NCI-H2107 treated with DMSO at 0.1 percent for 48 hours (cell line): ENCODE measurements around the gene ZPBP.

ENCODE experiments used
- DNase-seq: peaks from one replicate; lab custom pipeline; 2025; ENCODE audit not compliant: unreplicated experiment; lab: John Stamatoyannopoulos, UW

ZPBP gene, protein sequence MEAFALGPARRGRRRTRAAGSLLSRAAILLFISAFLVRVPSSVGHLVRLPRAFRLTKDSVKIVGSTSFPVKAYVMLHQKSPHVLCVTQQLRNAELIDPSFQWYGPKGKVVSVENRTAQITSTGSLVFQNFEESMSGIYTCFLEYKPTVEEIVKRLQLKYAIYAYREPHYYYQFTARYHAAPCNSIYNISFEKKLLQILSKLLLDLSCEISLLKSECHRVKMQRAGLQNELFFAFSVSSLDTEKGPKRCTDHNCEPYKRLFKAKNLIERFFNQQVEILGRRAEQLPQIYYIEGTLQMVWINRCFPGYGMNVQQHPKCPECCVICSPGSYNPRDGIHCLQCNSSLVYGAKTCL

DNA sequence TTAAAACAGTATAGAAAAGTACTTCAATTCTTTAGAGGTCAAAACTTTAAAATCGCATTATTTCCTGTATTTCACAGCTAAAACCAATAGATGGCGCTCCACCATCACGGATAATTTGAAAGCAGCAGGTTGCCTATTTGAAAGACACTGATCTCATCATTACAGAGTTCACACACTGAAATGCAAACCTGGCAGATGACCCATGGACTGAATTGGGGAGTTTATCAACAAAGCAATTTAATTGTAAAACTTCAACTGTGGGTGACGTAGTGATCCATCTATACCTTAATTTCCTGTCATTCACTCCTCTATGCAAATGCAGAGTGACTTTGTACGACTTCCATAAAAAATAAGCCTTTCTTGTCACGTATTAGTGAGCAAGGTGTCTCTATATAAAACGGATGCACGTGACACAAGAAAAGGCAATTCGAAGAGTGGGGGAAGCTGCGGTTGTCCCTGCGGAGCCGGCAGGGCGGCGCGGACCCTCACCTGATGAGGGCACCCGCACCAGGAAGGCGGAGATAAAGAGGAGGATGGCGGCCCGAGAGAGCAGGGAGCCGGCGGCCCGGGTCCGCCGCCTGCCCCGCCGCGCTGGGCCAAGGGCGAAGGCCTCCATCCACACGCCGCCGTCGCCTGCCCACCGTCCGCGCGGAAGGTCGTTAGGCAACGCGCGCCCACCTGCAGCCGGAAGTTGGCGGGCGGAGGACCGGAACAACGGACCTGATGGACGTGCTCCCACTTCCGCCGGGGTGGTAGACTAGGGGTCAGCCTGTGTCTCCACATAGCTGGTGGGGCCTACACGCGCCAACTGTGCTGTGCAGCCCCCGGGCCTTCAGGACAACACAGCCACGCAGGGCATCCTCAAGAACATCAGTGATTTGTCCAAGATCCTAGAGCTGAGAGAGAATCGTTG is at the start of gene ZPBP:
Gene ZPBP, minus strand, starts transcription at position 668 of the 913 bp plus-strand sequence. Its CDS starts 52 bp downstream, at position 616.
- peak; percentile 35 for DNase-seq

DNA sequence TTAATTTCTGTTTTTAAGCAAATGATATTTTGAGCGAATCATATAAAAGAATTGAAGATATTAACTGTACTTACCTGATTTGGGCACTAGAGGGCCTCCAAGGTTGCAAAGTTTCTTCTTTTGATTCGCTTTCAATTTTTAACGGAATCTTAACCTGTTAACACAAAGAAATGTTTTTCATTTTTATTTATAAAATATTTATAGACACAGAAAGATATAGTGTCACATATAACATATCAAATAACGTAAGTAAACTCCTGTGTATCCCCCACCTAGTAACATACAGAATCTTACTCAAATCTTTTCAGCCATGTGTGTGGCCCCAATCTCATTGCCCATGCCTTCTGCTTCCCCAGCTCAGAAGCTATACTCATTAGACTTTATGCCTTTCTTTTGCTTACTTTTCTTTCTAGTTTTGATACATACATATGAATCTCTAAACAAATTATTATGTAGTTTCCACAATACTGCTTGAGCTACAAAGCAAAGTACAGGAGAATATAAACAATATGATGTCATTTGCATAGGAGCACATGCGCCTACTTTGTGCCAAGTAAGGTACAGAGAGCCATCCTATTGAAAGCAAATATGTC is 49.5 kb upstream of the ZPBP start:
- DNase-seq, result peak; percentile 28

DNA sequence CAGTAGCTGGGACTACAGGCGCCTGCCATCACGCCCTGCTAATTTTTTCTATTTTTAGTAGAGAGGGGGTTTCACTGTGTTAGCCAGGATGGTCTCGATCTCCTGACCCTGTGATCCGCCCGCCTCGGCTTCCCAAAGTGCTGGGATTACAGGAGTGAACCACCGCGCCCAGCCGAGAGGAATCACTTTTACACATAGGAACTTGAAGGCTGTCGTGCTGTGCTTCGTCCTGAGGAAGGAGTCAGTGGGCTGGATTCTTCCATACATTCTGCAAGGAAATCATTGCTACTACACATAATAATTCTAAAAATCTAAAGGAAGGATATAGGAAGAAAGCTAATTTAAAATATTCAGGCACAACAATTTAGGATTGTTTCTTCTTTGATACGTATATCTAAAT is 48.8 kb upstream of the ZPBP start:
- no peak for DNase-seq

DNA sequence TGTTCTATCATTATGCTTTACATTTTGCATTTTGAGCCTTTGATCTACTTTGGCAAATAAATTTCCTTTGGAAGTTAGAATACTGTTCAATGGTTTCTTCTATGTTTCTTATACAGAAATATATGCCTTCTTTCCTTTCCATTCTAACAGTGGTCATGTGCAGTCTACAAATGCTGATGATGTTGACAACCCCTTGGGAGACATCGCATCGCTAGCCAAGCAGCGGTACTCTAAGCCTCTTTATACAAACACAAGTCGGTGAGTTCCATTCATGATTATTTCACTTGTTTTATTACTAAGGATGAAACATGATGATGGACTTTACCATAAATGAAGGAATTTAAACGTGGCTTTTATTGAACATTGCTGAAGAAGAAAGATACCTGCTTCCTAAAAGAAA is 48.1 kb upstream of the ZPBP start:
- no peak for DNase-seq

GRCh38 chr7:50140688-50141087 is 47.6 kb upstream of the ZPBP start:
- DNase-seq, result no peak

GRCh38 chr7:50138101-50138500 is 45.1 kb upstream of the ZPBP start:
- no peak for DNase-seq

DNA sequence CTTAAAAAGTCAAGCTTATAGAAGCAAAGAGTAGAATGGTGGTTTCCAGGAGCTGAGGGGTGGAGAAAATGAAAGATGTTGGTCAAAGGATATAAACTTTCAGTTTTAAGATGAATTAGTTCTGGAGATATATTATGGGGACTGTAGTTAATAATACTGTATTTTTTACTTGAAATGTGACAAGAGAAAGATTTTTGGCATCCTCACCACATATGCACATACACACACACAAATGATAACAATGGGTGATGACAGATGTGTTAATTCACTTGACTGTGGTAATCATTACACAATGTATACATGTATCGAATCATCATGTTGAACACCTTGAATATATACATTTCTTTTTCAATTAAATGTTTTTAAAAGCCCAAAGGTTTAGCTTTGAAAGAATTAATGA is 32.7 kb upstream of the ZPBP start:
- DNase-seq, result no peak

GRCh38 chr7:50121286-50121685 is 28.2 kb upstream of the ZPBP start:
- no peak for DNase-seq

- no peak for DNase-seq
Measured at GRCh38 chr7:50119815-50120637, 27.0 kb upstream of the ZPBP start.

- no peak for DNase-seq
Measured at GRCh38 chr7:50112250-50112649, 19.2 kb upstream of the ZPBP start.

- DNase-seq, result no peak
Measured at GRCh38 chr7:50101873-50102272, 8.8 kb upstream of the ZPBP start.

DNA sequence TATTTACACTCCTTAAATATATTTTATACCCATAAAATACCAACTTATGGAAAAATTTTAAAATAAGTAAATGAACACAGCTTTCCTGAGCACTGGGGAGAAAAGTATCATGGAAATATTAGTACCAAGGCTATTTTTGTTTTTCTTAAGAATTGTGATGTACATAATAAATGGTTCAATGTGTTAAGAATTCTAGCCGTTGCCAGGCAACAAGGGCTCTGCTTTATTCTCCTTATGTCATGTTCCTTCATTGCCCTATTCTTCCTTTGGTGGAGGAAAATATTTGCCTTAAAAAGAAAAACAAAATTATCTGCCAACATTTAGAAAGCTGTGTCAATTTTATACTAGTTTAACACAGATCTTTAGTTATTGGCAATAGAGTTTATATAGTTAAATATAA is 2.6 kb upstream of the ZPBP start:
- DNase-seq, result no peak

- no peak for DNase-seq
Measured at GRCh38 chr7:50088463-50089129, 4.5 kb downstream of the ZPBP start.

DNA sequence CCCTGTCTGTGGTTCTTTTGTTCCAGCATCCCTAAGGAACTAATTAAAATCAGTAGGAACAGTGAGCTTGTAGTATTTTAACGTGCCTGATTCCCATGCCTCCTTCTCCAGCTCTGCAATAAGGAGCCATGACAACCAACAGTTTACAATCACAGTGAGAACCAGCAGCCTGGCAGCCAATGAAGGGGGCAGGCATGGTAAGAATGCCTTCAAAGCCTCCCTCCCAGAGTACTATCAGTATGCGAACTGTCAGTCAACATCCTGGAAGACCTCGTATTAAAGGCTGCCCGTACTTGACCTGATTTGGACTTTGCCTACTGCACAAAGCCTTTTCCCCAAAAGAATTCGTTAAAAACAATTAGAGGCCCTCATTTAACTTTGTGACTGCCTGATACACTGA is 7.7 kb downstream of the ZPBP start:
- no peak for DNase-seq

GRCh38 chr7:50073093-50073492 is 20.0 kb downstream of the ZPBP start:
- no peak for DNase-seq

DNA sequence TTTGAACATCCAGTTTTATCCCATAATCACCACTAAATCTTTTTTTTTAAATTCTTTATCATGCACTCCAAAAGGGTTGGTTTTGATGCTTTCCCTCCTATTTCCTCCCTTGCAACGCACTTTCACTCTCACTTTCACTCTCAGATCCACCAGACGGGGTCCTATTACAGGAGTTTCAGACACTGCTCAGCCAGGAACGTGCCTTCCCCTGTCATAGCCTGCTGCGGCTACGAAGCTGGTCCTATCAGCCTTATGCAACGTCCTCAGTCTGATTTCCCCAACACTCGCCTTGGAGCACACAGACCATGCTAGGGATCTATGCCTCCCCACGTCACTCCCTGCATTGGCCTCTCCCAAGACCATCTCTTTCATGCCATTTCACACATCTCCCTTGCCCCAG is 23.4 kb downstream of the ZPBP start:
- peak; percentile 23 for DNase-seq

DNA sequence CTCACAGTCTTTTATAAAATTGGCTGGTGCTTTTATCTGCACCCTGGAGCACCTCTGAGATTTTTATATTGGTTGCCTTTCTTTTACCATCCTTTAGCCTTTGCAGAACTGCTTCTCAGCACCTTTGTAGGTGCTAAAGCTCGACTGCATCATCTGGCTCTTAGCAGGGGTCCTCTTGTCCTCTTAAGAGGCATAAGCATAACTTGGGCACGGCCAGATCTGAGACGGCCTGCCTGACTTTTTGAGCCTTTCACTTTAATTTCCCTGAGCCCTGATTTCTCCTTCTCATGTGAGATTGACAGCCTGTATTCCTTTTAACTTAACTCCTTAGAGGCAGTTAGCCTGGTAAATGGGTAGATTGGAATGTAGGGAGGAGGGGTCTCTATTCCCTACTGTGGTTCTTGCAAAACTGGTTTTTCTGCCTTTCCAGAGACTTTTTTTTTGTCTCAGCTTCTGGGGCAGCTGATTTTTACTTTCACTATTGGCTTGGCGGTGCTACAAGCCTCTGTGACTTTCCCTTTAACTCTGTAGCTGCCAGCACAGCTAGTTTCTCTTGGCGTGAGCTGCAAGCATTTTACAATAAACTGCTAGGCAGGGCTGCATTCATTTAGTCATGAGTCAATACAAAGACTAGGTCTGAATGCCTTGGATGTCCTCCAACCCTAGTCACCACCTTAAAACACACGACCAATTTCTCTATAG is 24.0 kb downstream of the ZPBP start:
- DNase-seq, result no peak

DNA sequence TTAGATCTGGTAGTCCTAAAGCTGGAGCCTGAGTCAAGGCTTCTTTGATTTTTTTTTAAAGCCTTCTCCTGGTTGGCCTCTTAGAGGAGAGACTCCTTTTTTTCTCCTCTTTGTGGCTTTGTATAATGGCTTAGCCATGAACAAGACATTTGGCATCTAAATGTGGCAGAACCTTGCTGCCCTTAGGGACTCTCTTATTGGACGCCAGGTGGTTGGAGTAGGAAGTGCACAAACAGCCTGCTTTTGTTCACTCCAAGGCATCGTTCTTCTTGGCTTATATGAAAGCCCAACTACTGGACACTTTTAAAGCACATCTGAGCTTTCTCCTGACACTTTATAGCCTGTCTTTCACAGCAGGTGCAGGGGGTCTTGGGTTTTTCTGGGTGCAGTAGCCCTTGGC is 25.0 kb downstream of the ZPBP start:
- peak; percentile 53 for DNase-seq

DNA sequence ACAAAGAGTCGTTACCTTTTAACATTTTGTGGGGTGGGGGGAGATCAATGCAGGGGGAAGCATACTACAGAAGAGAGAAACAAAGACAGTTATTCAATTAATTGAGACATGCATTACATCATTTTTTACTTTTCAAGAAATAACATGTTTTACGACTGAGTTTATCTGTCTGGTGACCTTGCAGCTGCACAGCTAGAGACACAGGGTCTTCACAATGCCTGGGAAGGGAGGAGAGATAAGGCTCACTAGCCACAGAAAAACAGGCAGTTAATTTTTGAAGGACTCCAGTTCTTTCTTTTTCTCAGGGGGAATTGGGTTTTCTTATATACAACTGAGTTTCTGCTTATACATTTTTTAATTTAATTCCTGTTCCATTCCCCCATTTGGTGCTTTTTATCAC is 30.1 kb downstream of the ZPBP start:
- DNase-seq, result no peak

DNA sequence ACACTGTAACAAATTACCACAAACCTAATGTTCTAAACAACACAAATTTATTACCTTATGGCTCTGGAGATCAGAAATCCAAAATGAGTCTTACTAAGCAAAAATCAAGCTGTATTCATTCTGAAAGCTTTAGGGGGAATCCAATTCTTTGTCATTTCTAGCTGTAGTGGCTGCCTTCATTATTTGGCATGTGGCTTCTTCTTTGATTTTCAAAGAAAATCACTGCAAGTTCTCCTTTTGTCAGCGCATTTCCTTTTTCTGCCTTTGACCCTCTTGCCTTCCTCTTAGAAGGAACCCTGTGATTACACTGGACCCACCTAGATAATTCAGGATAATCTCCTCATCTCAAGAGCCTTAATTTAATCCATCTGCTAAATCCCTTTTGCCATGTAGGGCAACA is 36.9 kb downstream of the ZPBP start:
- DNase-seq, result no peak
